Activated T-helper 1 cell treated with anti-CD3 and anti-CD28 coated beads, Interleukin-12 subunit alpha, Interleukin-12 subunit beta, Interleukin-2, Interleukin-4 antibody, amounts not matched to agents 30 ng/mL and 10 ng/mL and 1 ng/mL, durations not matched to agents 14 hours and 24 hours and 36 hours (primary cell): ENCODE measurements around the gene FSTL5. TPM values are rescaled to one million over a fixed set of nuclear protein-coding genes. Genes with fewer than 3 reads are reported as not detected.

Experiments used
- DNase-seq: peaks from one replicate; pipeline ENCODE4 v3.0.0; 2021; ENCODE audit warnings: low spot score
- H3K27ac Mint-ChIP-seq: one replicate; pipeline ENCODE4 v1.8.0; 2021; ENCODE audit warnings: mild to moderate bottlenecking, mixed read lengths
- H3K27me3 Mint-ChIP-seq: one replicate; pipeline ENCODE4 v1.8.0; 2022; ENCODE audit warnings: mild to moderate bottlenecking, moderate library complexity, mixed read lengths; ENCODE audit not compliant: insufficient read depth
- H3K36me3 Mint-ChIP-seq: one replicate; pipeline ENCODE4 v1.8.0; 2021; ENCODE audit warnings: low read depth, mixed read lengths
- H3K4me1 Mint-ChIP-seq: one replicate; pipeline ENCODE4 v1.8.0; 2021; ENCODE audit warnings: low read depth, mixed read lengths
- H3K4me3 Mint-ChIP-seq: one replicate; pipeline ENCODE4 v1.8.0; 2021; ENCODE audit warnings: mild to moderate bottlenecking, moderate library complexity, mixed read lengths
- H3K9me3 Mint-ChIP-seq: one replicate; pipeline ENCODE4 v1.8.0; 2021; ENCODE audit warnings: mixed read lengths
- intact Hi-C: fragments of 100-400 bp; cut with micrococcal nuclease; formaldehyde crosslinking; loops from one replicate; pipeline ENCODE4 v1.15.1; 2024
- total RNA-seq: library from RNA; stranded (reverse); gene quantifications from 2 replicates; pipeline ENCODE4 v1.2.3, GENCODE V29; 2022

The FSTL5 gene
- total RNA-seq, 1 donor from 2014 or later: not detected

DNA sequence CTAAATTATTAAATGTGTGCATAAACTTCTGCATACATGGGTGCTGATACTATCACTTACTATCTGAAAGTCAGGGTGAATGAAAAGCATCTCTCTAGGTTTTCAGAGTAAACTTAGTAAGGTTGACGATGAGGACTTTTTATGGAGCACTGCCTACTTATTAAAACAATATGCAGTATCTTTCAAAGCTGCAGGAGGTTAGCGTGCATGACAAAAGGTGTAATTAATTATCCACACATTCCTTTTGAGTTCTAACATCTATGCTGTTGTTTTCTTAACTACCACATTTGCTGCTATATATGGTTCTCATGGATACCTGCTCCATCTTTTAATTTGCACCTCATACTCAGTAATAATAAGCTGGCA lies 256.2 kb downstream of the FSTL5 start:
- H3K36me3 Mint-ChIP-seq: no peaks in the 10 kb centered on the region
- H3K9me3 Mint-ChIP-seq: no peaks in the 10 kb centered on the region
- no peaks in the 10 kb centered on the region for H3K4me1 Mint-ChIP-seq
- no peak overlapping the region for H3K4me3 Mint-ChIP-seq
- intact Hi-C loops: no loop called here
- no peak for DNase-seq
- H3K27ac Mint-ChIP-seq: no peak overlapping the region
- H3K27me3 Mint-ChIP-seq: no peaks in the 10 kb centered on the region

DNA sequence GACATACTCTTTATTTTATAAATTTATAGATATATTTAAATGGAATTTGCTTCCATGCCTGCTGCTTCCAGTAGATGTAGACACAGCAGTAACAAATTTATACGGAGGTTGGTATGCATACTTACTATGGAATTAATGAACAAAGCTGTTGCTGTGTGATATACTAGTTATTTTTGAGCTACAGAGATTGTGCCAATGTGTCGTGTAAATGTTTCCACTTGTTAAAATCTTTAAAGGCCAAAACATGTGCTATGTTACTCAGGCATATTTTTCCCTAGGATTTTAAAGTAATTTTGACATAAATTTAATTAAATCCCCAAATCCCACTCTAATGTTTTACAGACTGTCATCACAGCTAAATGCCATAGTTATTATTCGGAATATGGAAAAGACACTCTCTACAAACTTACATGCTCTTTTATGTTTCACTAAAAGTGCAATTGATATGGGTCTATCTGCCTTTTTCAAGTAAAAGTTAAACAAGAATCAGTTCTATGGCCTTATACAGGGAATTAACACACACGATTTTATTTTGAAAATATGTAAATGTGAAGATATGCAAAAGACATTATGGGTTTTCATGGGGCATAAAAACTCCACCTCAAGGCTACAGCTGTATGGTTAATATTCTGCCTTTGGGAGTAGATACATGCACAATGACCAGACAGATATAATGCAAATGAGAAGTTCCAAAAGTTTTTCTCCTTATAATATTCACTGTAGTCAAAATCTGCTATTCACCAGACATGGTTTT lies 256.8 kb downstream of the FSTL5 start:
- Mint-ChIP-seq H3K36me3 (no peaks in the 10 kb centered on the region), H3K27ac (no peak overlapping the region), H3K4me3 (no peak overlapping the region), H3K4me1 (no peaks in the 10 kb centered on the region), H3K27me3 (no peaks in the 10 kb centered on the region), H3K9me3 (no peaks in the 10 kb centered on the region)
- intact Hi-C loops: no loop called here
- DNase-seq: no peak

DNA sequence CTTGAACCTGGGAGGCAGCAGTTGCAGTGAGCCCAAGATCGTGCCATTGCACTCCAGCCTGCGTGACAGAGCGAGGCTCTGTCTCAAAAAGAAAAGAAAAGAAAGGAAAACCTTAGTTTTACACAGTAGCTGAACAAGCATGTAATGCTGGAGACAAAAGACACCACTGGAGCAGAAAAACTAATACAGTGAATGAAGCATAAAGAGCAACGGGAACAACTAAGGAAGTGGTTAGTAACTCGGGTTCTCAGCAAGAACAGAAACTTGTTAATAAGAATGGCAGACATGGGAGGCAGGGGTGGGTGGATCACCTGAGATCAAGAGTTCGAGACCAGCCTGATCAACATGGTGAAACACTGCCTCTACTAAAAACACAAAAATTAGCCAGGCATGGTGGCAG lies 263.7 kb downstream of the FSTL5 start:
- Mint-ChIP-seq H3K4me3 (no peak overlapping the region), H3K27ac (no peak overlapping the region)
- intact Hi-C loops: no loop called here

DNA sequence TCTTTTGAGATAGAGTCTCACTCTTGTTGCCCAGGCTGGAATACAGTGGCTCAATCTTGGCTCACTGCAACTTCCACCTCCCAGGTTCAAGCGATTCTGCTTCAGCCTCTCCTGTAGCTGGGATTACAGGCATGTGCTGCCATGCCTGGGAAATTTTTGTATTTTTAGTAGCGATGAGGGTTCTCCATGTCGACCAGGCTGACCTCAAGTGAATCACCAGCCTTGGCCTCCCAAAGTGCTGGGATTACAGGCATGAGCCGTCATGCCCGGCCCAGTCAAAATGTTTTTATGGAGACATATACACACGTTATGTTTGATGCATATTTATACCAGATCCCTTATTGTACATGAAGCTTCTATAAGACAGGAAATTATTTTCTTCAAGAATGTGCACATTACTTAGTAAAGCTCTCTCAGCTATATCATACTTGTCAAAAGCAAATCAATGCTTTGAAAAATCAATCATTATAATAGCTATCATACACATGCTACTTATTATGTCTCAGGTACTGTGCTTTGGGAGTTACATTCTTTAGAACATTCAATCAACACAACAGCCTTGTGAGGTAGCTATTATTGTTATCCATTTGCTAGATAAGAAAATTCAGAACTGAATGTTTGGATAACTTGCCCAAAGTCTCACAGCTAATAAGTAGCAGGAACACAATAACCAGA lies 269.2 kb downstream of the FSTL5 start:
- Mint-ChIP-seq H3K9me3 (no peaks in the 10 kb centered on the region), H3K27me3 (no peaks in the 10 kb centered on the region), H3K27ac (no peak overlapping the region), H3K4me3 (no peak overlapping the region), H3K36me3 (no peaks in the 10 kb centered on the region), H3K4me1 (no peaks in the 10 kb centered on the region)
- intact Hi-C loops: no loop called here
- DNase-seq: no peak

More for the DNA sequence above, 263.7 kb downstream of the FSTL5 start:
- DNase-seq: no peak
- no peaks in the 10 kb centered on the region for H3K27me3 Mint-ChIP-seq
- H3K4me1 Mint-ChIP-seq: no peaks in the 10 kb centered on the region
- no peaks in the 10 kb centered on the region for H3K9me3 Mint-ChIP-seq
- H3K36me3 Mint-ChIP-seq: no peaks in the 10 kb centered on the region

DNA sequence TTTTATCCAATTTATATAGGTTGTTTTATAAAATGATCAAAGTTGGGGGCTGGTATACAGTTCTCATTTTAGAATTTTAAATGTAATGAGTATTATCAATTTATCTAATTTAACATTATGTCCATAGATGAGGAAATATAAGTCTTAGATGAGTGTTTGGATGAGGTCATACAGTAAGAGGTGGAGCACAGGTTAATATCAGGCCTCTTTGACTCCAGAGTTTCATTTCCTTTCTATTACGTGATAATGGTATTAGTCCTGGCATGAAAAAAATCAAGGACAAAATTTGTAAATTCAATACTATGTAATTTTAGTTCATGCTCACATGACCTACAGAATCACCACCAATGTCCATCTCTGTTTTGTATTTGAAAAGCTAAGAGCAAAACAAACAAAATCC lies 269.8 kb downstream of the FSTL5 start:
- Mint-ChIP-seq H3K36me3 (no peaks in the 10 kb centered on the region), H3K27ac (no peak overlapping the region), H3K4me3 (no peak overlapping the region), H3K9me3 (no peaks in the 10 kb centered on the region), H3K27me3 (no peaks in the 10 kb centered on the region), H3K4me1 (no peaks in the 10 kb centered on the region)
- DNase-seq: no peak
- intact Hi-C loops: no loop called here

DNA sequence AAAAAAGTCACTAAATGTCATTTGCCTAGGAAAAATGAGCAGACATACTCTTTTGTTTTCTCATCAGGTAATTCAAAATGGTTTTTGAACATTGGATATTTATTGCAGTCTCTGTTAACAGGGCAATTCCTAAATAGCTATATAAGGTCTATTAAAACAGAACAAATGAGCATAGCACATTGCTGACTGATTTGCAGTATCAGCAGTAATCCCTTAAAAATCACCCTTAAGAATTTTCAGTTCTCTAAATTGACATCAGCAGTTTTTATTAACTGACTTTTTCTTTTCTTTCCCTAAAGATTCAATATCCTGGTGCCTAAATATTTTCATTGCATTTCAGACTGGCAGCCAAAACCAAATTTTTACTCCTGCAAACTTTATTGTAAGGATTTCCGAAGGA lies 270.2 kb downstream of the FSTL5 start:
- DNase-seq: no peak
- Mint-ChIP-seq H3K27me3 (no peaks in the 10 kb centered on the region), H3K9me3 (no peaks in the 10 kb centered on the region), H3K36me3 (no peaks in the 10 kb centered on the region), H3K27ac (no peak overlapping the region), H3K4me3 (no peak overlapping the region), H3K4me1 (no peaks in the 10 kb centered on the region)
- intact Hi-C loops: no loop called here

DNA sequence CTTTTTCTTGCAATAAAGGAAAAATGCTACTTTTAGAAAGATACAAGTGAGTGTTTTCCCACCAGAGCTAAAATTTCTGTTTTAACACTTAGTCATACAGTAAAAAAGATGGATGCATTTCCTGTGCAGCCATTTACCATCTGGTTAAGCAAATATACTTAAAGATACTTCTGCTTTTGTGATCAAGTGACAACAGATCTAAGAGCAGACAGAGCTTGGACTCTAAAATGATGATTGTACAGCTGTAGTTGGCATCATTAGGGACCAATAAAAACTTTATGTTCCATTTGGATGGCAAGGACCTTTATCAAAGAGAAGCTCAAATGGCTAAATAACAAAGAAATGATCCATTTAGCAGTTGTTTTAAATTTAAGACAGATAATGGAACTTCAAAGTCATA lies 270.8 kb downstream of the FSTL5 start:
- no peak overlapping the region for H3K4me3 Mint-ChIP-seq
- intact Hi-C loops: no loop called here

DNA sequence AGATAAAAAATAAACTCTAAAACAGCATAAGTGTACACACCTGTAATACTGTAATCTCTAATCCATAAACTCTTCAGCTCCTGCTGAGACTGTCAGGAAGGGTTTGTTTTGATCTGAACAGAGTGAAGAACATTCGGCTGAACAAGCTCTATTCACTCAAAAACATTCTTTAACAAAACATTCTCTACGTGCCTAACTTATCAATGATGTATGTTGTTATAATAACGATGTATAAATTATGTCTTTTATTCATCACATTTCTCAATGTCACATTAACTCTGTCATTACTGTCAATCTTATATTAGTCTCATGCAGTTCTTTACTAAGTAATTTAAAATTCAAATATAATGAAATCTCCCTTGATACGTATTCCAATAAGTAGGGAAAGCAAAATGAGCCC lies 280.6 kb downstream of the FSTL5 start:
- no peak for DNase-seq
- intact Hi-C loops: no loop called here
- H3K9me3 Mint-ChIP-seq: no peaks in the 10 kb centered on the region
- H3K27ac Mint-ChIP-seq: no peak overlapping the region
- H3K4me1 Mint-ChIP-seq: no peaks in the 10 kb centered on the region
- H3K36me3 Mint-ChIP-seq: no peaks in the 10 kb centered on the region
- H3K27me3 Mint-ChIP-seq: no peaks in the 10 kb centered on the region
- no peak overlapping the region for H3K4me3 Mint-ChIP-seq

More for the DNA sequence above, 270.8 kb downstream of the FSTL5 start:
- no peak for DNase-seq
- H3K36me3 Mint-ChIP-seq: no peaks in the 10 kb centered on the region
- no peak overlapping the region for H3K27ac Mint-ChIP-seq
- no peaks in the 10 kb centered on the region for H3K4me1 Mint-ChIP-seq
- H3K9me3 Mint-ChIP-seq: no peaks in the 10 kb centered on the region
- no peaks in the 10 kb centered on the region for H3K27me3 Mint-ChIP-seq

DNA sequence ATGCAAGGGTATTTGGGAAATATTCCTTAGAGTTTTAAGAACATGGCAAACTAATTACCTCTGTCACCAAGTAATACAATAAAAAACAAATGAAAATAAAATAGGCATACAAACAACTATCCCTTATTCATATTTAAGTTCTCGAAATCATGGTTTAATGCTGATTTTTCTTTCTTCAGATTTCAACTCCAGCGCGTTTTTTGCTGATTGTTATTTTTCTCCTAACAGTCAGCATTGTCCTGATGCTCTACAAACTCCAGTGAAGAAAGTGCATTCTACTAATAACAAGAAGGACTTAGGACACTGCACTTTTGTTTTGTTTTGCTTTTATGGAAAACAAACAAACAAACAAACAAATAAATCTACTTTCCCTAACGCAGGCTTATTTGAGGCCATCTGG lies 282.4 kb downstream of the FSTL5 start:
- Mint-ChIP-seq H3K27ac (no peak overlapping the region), H3K36me3 (no peaks in the 10 kb centered on the region), H3K27me3 (no peaks in the 10 kb centered on the region), H3K4me1 (no peaks in the 10 kb centered on the region), H3K9me3 (no peaks in the 10 kb centered on the region), H3K4me3 (no peak overlapping the region)
- intact Hi-C loops: no loop called here
- DNase-seq: no peak

DNA sequence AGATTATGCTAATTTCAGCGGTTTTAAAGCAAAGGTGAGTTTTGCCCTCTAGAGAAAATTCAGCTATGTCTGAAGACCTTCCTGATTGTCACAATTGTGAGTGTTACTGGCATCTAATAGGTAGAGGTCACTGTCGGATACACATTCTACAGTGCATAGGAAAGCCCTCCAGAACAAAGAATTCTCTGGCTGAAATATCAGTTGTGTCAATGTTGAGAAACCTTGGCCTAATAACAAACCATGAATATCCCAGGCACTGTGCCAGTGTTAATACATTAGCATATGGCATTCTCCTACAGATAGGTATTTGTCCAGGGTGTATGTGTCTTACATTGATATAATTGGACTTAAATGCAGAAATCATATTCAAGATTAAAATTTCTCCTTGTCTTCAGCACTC lies 294.3 kb downstream of the FSTL5 start:
- Mint-ChIP-seq H3K4me3 (no peak overlapping the region), H3K9me3 (no peaks in the 10 kb centered on the region), H3K27me3 (no peaks in the 10 kb centered on the region), H3K27ac (no peak overlapping the region), H3K36me3 (no peaks in the 10 kb centered on the region), H3K4me1 (no peaks in the 10 kb centered on the region)
- DNase-seq: no peak
- intact Hi-C loops: no loop called here

DNA sequence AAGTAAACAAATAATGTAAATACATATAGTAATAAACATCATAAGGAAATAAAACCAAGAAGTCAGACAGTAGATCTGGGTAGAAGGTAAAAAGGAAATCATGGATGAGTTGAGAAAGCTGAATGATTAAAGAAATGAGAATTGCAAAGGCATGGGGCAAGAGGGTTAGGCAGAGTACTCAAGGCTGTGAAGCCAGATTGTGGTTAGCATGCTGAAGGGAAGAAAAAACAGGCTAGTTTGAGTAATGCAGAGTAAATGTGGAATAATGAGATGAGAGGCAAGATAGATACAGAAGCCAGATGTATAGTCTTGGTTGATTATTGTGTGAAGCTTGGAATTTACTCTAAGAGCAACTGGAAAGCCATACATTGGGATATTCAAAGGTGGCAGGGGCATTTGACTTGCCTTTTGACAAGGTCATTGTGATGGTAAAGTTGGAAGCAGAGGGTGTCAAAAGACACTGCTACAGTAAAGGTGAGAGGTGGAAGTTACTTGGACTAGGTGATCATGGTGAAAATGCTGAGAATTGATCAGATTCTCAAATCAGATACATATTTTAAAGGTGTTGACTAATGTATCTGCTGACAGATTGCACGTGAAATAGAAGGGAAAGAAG lies 307.0 kb downstream of the FSTL5 start:
- intact Hi-C loops: no loop called here
- H3K27me3 Mint-ChIP-seq: no peaks in the 10 kb centered on the region
- no peak overlapping the region for H3K4me3 Mint-ChIP-seq
- H3K9me3 Mint-ChIP-seq: no peaks in the 10 kb centered on the region
- H3K36me3 Mint-ChIP-seq: no peaks in the 10 kb centered on the region
- H3K4me1 Mint-ChIP-seq: no peaks in the 10 kb centered on the region
- H3K27ac Mint-ChIP-seq: no peak overlapping the region
- no peak for DNase-seq

DNA sequence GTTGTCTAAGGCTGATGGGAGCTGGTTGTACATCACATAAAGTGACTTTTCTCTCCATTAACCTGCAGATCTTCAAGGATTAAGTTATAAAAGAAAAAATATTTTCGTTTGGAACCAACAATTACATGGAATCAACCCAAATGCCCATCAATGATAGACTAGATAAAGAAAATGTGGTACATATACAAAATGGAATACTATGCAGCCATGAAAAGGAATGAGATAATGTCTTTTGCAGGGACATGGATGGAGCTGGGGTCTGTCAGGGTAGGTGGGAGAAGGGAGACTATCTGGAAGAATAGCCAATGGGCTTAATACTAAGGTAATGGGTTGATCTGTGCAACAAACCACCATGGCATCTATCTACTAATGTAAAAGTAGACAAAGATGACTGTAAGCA lies 313.2 kb downstream of the FSTL5 start:
- Mint-ChIP-seq H3K9me3 (peaks cover 12% of the 10 kb centered on the region), H3K27me3 (no peaks in the 10 kb centered on the region), H3K4me3 (no peak overlapping the region), H3K36me3 (no peaks in the 10 kb centered on the region), H3K27ac (no peak overlapping the region), H3K4me1 (no peaks in the 10 kb centered on the region)
- intact Hi-C loops: no loop called here
- no peak for DNase-seq

DNA sequence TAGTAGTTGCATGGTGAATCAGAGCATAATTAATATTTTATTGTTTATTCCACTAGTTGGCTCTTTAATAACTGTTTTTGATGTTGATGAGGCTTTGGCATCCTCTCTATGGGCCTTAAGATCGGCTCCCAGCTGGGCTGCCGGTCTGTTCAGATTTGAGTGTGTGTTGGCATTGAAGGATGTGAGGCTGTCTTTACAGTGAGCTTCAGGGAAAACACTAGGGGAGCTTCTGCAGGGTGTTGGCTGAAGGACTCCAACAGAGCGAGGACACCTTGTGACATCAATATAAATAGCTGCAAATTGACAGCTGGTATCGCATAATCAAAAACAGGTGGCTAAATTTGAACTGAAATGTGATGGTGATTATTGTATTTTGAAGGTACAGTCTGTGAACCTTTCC lies 322.0 kb downstream of the FSTL5 start:
- Mint-ChIP-seq H3K36me3 (no peaks in the 10 kb centered on the region), H3K4me3 (no peak overlapping the region), H3K4me1 (no peaks in the 10 kb centered on the region), H3K27ac (no peak overlapping the region), H3K9me3 (no peaks in the 10 kb centered on the region), H3K27me3 (no peaks in the 10 kb centered on the region)
- DNase-seq: no peak
- intact Hi-C loops: no loop called here
